ENCODE measurements around the gene RHOT1.
"Not testable (repeated sequence)": the region's sequence is repeated elsewhere in the genome, so short reads cannot be mapped to it uniquely, and the experiment has no call there.

The RHOT1 gene

DNA sequence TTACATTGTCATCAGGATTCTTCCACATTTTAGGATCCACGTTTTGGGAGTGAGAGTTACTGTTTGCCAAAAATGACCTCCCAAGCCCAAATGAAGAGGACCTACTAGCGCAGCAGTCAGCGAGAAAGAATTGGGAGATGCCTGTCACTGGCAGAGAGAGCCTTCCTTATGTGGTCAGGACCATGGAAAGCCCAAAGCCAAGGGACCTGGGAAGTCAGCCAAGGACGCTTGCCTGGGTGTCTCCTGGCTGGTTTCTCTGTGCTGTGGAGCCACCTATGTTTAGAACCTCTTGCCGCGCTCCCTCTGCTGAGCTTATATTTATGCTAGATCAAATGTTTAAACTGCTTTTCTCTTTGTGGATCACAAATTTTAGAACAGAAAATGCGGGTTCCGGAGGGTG, 98.4 kb downstream of the RHOT1 start:
- no peak for DNase-seq

DNA sequence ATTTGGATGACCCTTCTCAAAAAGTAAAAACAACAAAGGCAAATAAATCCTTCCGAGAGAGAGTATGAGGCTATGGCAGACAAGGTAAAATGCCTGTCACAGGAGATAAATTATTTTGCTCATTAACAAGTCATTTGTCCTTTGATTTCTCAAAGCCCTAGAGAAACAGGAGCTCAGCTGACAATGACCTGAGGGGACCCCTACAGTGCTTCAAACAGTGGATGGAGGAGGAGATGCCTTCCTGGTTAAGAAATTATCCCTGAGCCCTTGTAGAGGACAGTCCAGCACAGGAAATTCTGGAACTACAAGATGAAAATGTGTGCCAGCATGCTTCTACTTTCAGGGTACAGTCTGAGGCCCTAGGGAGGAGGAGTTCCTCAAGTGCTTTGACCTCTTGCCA, 99.3 kb downstream of the RHOT1 start:
- no peak for DNase-seq

- DNase-seq = no peak
Observed at GRCh38 chr17:32249475-32249874, 107.2 kb downstream of the RHOT1 start.

GRCh38 chr17:32253117-32253611, 110.9 kb downstream of the RHOT1 start:
- peak; percentile 83 to 91 for DNase-seq

- DNase-seq = no peak
Observed at GRCh38 chr17:32256012-32256700, 113.9 kb downstream of the RHOT1 start.

DNA sequence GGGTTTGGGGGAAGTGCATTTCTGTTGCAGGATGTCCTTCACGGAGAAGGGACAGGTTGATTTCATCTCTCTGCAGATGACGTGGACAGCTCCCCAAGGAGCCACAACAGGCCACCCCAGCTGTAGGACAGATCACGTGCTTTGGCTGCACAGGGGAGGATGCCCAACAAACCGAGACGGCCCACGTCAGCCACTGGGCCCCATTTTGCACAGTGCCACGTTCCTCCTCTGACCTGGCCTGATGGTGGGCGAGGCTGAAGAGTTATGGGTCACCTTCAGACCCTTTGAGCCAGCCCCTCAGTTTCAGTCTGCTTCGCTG, 114.4 kb downstream of the RHOT1 start:
- no peak for DNase-seq

- DNase-seq = no peak
Observed at GRCh38 chr17:32258383-32259140, 116.3 kb downstream of the RHOT1 start.

GRCh38 chr17:32259586-32259985, 117.3 kb downstream of the RHOT1 start:
- no peak for DNase-seq

- DNase-seq = no peak
Observed at GRCh38 chr17:32261417-32261736, 119.1 kb downstream of the RHOT1 start.

DNA sequence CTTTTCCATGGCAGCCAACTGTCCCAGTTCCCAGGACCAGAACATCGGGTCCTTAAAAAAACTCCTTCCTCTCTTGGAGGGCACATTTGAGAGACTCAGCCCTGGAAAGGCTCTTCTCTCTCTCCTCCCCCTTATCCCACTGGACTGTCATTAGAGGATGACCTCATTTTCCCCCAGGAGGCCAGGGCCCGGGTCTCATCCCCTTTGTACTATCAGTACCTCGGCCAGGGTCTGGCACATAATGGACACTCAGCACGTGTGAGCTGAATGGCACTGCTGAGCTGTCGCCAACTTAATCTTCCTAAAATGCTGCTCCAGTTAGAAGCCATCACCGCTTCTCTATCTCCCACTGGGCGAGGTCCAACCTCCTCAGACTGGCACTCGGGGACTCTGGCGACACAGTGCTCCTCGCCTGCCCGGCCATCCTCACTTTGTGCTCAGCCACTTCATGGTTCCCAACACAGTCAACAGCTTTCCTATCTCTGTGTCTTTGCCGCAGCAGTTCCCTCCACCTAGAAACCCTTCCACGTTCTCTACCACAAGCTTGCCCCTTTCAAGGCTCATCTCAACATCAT, 119.7 kb downstream of the RHOT1 start:
- no peak for DNase-seq

GRCh38 chr17:32263515-32263914, 121.2 kb downstream of the RHOT1 start:
- not testable (repeated sequence) for DNase-seq

- DNase-seq = no peak
Observed at GRCh38 chr17:32264140-32264799, 122.0 kb downstream of the RHOT1 start.

- no peak for DNase-seq
Observed at GRCh38 chr17:32264823-32265191, 122.5 kb downstream of the RHOT1 start.

- DNase-seq = no peak
Observed at GRCh38 chr17:32265192-32265923, 123.1 kb downstream of the RHOT1 start, which contains the start of gene RHBDL3. Gene RHBDL3, plus strand, starts transcription at chr17:32265832. Its CDS starts 358 bp downstream, at chr17:32266190.

DNA sequence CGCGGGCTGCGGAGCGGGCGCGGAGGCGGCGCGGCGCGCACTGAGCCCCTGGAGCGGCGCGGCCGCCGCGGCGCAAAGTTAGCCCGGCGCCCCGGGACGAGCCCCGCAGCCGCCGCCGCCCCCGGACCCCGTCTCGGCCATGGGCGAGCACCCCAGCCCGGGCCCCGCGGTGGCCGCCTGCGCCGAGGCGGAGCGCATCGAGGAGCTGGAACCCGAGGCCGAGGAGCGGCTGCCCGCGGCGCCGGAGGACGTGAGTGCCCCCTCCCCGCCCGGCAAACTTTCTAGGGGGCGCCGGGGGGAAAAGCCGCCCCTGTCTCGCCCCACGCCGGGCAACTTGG, 123.7 kb downstream of the RHOT1 start:
- no peak for DNase-seq

- DNase-seq = no peak
Observed at GRCh38 chr17:32266389-32267301, 124.3 kb downstream of the RHOT1 start.

DNA sequence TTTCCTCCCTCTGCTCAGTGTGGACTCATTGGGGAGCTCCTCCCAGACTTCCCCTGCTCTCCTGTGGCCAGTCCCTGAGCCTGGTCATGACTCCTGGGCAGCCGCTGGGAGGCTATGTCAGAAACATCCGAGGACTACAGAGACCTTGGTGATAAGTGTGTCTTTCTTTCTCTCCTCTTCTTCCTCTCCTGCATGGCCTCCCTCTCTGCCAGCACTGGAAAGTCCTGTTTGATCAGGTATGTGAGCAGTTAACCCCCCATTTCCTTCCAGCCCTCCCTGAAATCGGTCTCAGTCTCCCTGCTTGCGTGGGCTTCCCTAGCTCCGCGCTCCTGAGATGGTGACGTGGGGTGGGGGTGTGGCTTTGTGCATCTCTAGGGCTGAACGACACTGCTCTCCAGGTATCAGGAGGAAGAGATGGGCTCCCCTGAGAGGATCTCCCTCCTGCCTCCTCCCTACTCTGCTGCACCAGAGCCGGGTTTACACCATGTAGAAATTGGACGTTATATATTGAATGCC, 125.4 kb downstream of the RHOT1 start:
- no peak for DNase-seq

DNA sequence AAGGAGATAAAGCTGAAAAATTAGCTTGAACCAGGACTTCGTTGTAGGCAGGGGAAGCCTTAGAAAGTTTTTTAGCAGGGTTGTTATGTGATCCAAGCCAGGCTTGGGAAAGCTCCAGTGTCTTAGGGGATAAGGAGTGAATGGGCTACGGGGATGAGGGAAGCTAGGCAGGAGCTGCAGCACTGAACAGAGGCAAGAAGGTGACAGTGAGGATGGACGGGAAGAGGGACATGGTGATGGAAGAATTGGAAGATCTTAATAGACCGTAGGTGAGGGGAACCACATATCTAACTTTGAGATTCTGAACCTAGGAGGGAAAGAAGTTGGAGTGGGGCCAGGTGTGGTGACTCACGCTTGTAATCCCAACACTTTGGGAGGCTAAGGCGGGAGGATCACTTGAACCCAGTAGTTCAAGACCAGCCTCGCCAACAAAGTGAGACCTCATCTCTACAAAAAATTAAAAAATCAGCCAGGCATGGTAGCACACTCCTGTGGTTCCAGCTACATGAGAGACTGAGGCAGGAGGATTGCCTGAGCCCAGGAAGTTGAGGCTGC, 126.5 kb downstream of the RHOT1 start:
- no peak for DNase-seq

DNA sequence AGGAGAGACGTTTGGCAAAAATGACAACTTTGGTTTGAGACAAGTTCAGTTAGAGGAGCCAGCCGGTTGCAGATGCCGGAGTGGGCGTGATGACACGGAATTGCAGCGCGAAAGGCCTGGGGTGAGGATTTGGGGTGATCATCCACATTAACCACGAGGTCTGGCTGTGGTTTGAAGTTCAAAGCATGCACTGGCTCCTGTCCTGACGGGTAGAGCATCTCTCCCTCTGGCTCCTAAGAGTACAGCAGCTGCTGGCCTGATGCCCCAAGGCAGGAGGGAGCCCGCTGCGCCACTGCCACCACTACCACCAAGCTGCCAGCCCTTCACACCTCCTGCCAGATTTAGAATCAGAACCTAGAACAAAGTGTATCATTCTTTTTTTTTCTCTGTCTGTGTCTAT, 127.1 kb downstream of the RHOT1 start:
- no peak for DNase-seq

GRCh38 chr17:32271844-32272243, 129.5 kb downstream of the RHOT1 start:
- no peak for DNase-seq

DNA sequence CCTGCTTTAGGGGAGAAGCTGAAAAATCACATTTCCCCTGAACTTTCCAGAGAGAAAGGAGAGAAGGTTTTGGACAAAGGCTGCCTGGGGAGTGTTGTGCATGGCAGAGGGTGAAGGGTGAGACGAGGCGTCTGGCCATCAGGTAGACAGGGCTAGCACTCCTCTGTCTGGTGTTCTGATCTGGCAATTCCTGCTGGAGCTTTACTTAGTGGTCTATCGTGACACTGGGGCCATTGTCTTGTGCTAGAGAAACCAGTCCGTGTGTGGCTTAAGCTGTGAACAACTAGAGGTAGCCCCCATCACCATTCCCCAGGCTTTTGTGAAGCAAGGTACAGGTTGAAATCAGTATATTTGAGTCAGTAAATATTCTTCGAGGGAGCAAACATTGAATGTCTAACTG, 131.8 kb downstream of the RHOT1 start:
- no peak for DNase-seq

GRCh38 chr17:32274643-32275042, 132.3 kb downstream of the RHOT1 start:
- no peak for DNase-seq

Data from AML-193 (cell line).